ENCODE data around the gene ASB15. TPM values are rescaled to one million over a fixed set of nuclear protein-coding genes. Genes with fewer than 3 reads are reported as not detected.

Gene ASB15
- total and polyA plus RNA-seq, 2 of the 4 experiments (the other 2 are of a cell fraction) = not detected

GRCh38 chr7:123641901-123642300 lies 40.3 kb downstream of the ASB15 start:
- dilution Hi-C loops (cut with HindIII; ENCODE audit: low sequenced_read_pairs, unreplicated experiment) = no loop called here
- H2AK9ac ChIP-seq (replicated peaks; ENCODE audit: low read depth, low read length, poor library complexity) = no peak overlapping the region
- no peaks in the 10 kb centered on the region for H3K9me1 ChIP-seq (ENCODE audit: insufficient read depth, low read length)
- H2BK15ac ChIP-seq (ENCODE audit: low read depth, low read length) = no peak overlapping the region
- no peak overlapping the region for H3K4me3 ChIP-seq (ENCODE audit: insufficient read depth, low read depth, low read length)
- H3K79me1 ChIP-seq (ENCODE audit: low read depth in 1 of 2, low read length in 2 of 2) = no peaks in the 10 kb centered on the region
- no peak overlapping the region for H4K5ac ChIP-seq (ENCODE audit: low read depth, low read length)
- ChIA-PET POLR2A (ENCODE audit: unreplicated experiment) (no interaction called here), CTCF (no interaction called here)
- peaks cover 3% of the 10 kb centered on the region; the same call in 1 of the 2 replicates for H3K4me1 ChIP-seq (ENCODE audit: control insufficient read depth, insufficient read depth, low read length)
- H3K23ac ChIP-seq (ENCODE audit: low read depth, low read length) = no peak overlapping the region
- no peak overlapping the region for H4K91ac ChIP-seq (ENCODE audit: insufficient read depth, low read depth, low read length)
- no peak overlapping the region for H3K56ac ChIP-seq (ENCODE audit: extremely low read depth, insufficient read depth, low read length)
- H2BK5ac ChIP-seq (ENCODE audit: low read depth, low read length, poor library complexity, severe bottlenecking) = no peak overlapping the region
- no peak overlapping the region for H3K4ac ChIP-seq (ENCODE audit: low read depth, low read length)
- no peak overlapping the region for H2BK20ac ChIP-seq (ENCODE audit: low read depth, low read length)
- intact Hi-C loops (cut with micrococcal nuclease) = no loop called here
- H4K8ac ChIP-seq (ENCODE audit: low read depth in 2 of 2, low read length in 2 of 2) = no peak overlapping the region
- H4K20me1 ChIP-seq (ENCODE audit: insufficient read depth, low read length) = no peaks in the 10 kb centered on the region
- no peaks in the 10 kb centered on the region for H3K36me3 ChIP-seq (ENCODE audit: control insufficient read depth, insufficient read depth, low read length)
- in situ Hi-C loops (cut with MboI; ENCODE audit: low sequenced_read_pairs) = loop anchor here (25.0 kb wide), 1 partner anchor 220 kb away; no protein-coding TSS in a partner anchor
- no peak overlapping the region for H3K14ac ChIP-seq (replicated peaks; ENCODE audit: low read depth, low read length)
- 40% methylated on average over 1 of the region's 5 CpGs; no CpG with 5 or more reads in 1 of the 2 experiments for WGBS, 2 experiments (ENCODE audit: extremely low coverage in 2 of 2, insufficient read length in 1 of 2)
- H3K27ac ChIP-seq (ENCODE audit: insufficient read depth, low read length) = no peak overlapping the region
- H3K9me3 ChIP-seq (ENCODE audit: control insufficient read depth, insufficient read depth, low read length) = no peaks in the 10 kb centered on the region
- no peak overlapping the region for H3K9ac ChIP-seq (ENCODE audit: low read depth, low read length)
- no peak overlapping the region for H3K18ac ChIP-seq (ENCODE audit: low read depth, low read length)
- no peak for ATAC-seq (ENCODE audit: low read depth)
- peaks cover 2% of the 10 kb centered on the region for H3K27me3 ChIP-seq (ENCODE audit: control insufficient read depth, insufficient read depth, low read length)
- no peak overlapping the region for H2BK120ac ChIP-seq (ENCODE audit: low read depth, low read length)
- no peak overlapping the region for H2AFZ ChIP-seq (replicated peaks; ENCODE audit: low read length, poor library complexity)
- no peak overlapping the region for H2AK5ac ChIP-seq (ENCODE audit: low read depth, low read length)
- TF ChIP-seq CTCF (conservative IDR thresholded peaks at IDR 0.05; ENCODE audit: low read depth, low read length) (no peak), ELK1 (IDR thresholded peaks at IDR 0.05; ENCODE audit: borderline replicate concordance, low read depth, low read length) (no peak), NFE2L2 (IDR thresholded peaks at IDR 0.05; ENCODE audit: low read depth, low read length) (no peak), SMC3 (IDR thresholded peaks at IDR 0.05; ENCODE audit: low read depth, low read length) (no peak), POLR2A (IDR thresholded peaks at IDR 0.05; ENCODE audit: low read depth, low read length) (no peak), CEBPB (IDR thresholded peaks at IDR 0.05; ENCODE audit: low read depth, low read length) (no peak), FOS (IDR thresholded peaks at IDR 0.05; ENCODE audit: low read depth, low read length) (no peak), MAZ (IDR thresholded peaks at IDR 0.05; ENCODE audit: borderline replicate concordance, low read depth, low read length) (no peak), CHD1 (IDR thresholded peaks at IDR 0.05; ENCODE audit: low read depth, low read length) (no peak), BHLHE40 (IDR thresholded peaks at IDR 0.05; ENCODE audit: low read depth, low read length) (no peak)
- no TSS peak for BruUV-seq (replicated peaks)
- no peak overlapping the region for H3K4me2 ChIP-seq (ENCODE audit: low read depth, low read length)
- no peak for DNase-seq

All from IMR-90 (cell line).